Endothelial cell of umbilical vein (primary cell): ENCODE results near the gene MAPK9.

Experiments
- EZH2 ChIP-seq: IDR thresholded peaks from 2 replicates; pipeline ENCODE4 v1.6.1; 2012; ENCODE audit warnings: borderline replicate concordance, low read depth, mild to moderate bottlenecking, moderate library complexity, low read length, inconsistent platforms; ENCODE audit not compliant: severe bottlenecking
- MAX ChIP-seq: IDR thresholded peaks from 2 replicates; pipeline ENCODE4 v1.6.1; 2011; ENCODE audit not compliant: insufficient read depth, insufficient read length
- POLR2A ChIP-seq: IDR thresholded peaks from 2 replicates; pipeline ENCODE4 v1.6.1; 2012; ENCODE audit warnings: low read depth, mild to moderate bottlenecking, control low read depth, low read length
- POLR2AphosphoS5 ChIP-seq: IDR thresholded peaks from 2 replicates; pipeline ENCODE4 v1.6.1; 2012; ENCODE audit warnings: low read depth, mild to moderate bottlenecking, control low read depth, low read length, moderate library complexity; ENCODE audit not compliant: insufficient read depth
- TF ChIP-seq, protein P1 (sequence below), 2 donors: IDR thresholded peaks; 1 replicate in 1 of 2; 2 replicates in 1 of 2; pipeline ENCODE4 v1.5.1; 2011; ENCODE audit warnings: low read length in 2 of 2, mild to moderate bottlenecking in 2 of 2, moderate library complexity in 2 of 2, control low read depth in 1 of 2, inconsistent platforms in 1 of 2, low read depth in 1 of 2; ENCODE audit not compliant: insufficient read depth in 1 of 2; ENCODE audit errors: extremely low read depth in 1 of 2

GRCh38 chr5:180281706-180282105, 10.2 kb downstream of the MAPK9 start:
- TF ChIP-seq, protein P1, sequence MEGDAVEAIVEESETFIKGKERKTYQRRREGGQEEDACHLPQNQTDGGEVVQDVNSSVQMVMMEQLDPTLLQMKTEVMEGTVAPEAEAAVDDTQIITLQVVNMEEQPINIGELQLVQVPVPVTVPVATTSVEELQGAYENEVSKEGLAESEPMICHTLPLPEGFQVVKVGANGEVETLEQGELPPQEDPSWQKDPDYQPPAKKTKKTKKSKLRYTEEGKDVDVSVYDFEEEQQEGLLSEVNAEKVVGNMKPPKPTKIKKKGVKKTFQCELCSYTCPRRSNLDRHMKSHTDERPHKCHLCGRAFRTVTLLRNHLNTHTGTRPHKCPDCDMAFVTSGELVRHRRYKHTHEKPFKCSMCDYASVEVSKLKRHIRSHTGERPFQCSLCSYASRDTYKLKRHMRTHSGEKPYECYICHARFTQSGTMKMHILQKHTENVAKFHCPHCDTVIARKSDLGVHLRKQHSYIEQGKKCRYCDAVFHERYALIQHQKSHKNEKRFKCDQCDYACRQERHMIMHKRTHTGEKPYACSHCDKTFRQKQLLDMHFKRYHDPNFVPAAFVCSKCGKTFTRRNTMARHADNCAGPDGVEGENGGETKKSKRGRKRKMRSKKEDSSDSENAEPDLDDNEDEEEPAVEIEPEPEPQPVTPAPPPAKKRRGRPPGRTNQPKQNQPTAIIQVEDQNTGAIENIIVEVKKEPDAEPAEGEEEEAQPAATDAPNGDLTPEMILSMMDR (IDR thresholded peaks at IDR 0.05; ENCODE audit: extremely low read depth in 1 of 2, insufficient read depth in 1 of 2, low read depth in 1 of 2, low read length in 2 of 2): no peak
- no peak for TF ChIP-seq POLR2A
- TF ChIP-seq MAX: no peak
- no peak for TF ChIP-seq EZH2
- no peak for TF ChIP-seq POLR2AphosphoS5
